Progenitor cell of endocrine pancreas (in vitro differentiated cells): ENCODE data around the gene RSPO4. TPM values are rescaled to one million over a fixed set of nuclear protein-coding genes. Genes with fewer than 3 reads are reported as not detected.

Experiments
- DNase-seq: peaks from one replicate; pipeline ENCODE4 v3.0.0; 2021; ENCODE audit warnings: low spot score; ENCODE audit not compliant: unreplicated experiment
- H3K27ac Mint-ChIP-seq: 2 replicates; pipeline ENCODE4 v1.8.0; 2021; ENCODE audit warnings: mild to moderate bottlenecking, moderate library complexity, mixed read lengths
- H3K27me3 Mint-ChIP-seq: 2 replicates; pipeline ENCODE4 v1.8.0; 2021; ENCODE audit warnings: mixed read lengths
- H3K36me3 Mint-ChIP-seq: 2 replicates; pipeline ENCODE4 v1.8.0; 2022; ENCODE audit warnings: mixed read lengths; ENCODE audit not compliant: insufficient read depth
- H3K4me1 Mint-ChIP-seq: 2 replicates; pipeline ENCODE4 v1.8.0; 2021; ENCODE audit warnings: low read depth, mixed read lengths
- H3K4me3 Mint-ChIP-seq: 2 replicates; pipeline ENCODE4 v1.8.0; 2021; ENCODE audit warnings: low read depth, mild to moderate bottlenecking, moderate library complexity, mixed read lengths
- H3K9me3 Mint-ChIP-seq: 2 replicates; pipeline ENCODE4 v1.8.0; 2021; ENCODE audit warnings: low read depth, mixed read lengths
- total RNA-seq: library from RNA; stranded (reverse); gene quantifications from 2 replicates; pipeline ENCODE4 v1.2.1, GENCODE V29; 2021
- TF ChIP-seq, protein P1 (sequence below): fragments of 200-600 bp; sonication (generic); IDR thresholded peaks from one replicate; pipeline ENCODE4 v1.5.0; 2021; ENCODE audit warnings: antibody characterized with exemption, mild to moderate bottlenecking; ENCODE audit not compliant: unreplicated experiment

RSPO4 gene
- total RNA-seq, 1 donor from 2014 or later, result 1.4 TPM

DNA sequence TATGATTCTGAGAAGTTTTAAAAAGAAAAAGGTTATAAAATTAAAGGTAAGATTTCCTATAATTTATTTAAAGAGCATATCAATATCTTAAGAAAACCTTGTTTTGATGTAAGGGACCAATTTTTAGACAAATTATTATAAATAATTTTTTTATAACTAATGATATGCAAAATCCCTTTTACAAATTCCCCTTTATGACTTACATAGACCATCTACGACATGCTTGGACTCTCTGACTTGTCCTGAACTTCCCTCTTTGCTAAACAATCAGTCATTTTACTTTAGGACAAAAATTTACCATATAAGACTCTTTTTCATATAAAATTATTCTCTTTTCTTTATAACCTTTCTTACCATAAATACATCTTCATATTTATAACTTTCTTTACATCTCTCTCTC is 70.7 kb downstream of the RSPO4 start:
- Mint-ChIP-seq H3K27me3 (peaks cover 4% of the 10 kb centered on the region), H3K4me1 (no peaks in the 10 kb centered on the region), H3K36me3 (no peaks in the 10 kb centered on the region), H3K27ac (no peak overlapping the region), H3K9me3 (peaks cover 18% of the 10 kb centered on the region), H3K4me3 (no peak overlapping the region)
- TF ChIP-seq, protein P1, sequence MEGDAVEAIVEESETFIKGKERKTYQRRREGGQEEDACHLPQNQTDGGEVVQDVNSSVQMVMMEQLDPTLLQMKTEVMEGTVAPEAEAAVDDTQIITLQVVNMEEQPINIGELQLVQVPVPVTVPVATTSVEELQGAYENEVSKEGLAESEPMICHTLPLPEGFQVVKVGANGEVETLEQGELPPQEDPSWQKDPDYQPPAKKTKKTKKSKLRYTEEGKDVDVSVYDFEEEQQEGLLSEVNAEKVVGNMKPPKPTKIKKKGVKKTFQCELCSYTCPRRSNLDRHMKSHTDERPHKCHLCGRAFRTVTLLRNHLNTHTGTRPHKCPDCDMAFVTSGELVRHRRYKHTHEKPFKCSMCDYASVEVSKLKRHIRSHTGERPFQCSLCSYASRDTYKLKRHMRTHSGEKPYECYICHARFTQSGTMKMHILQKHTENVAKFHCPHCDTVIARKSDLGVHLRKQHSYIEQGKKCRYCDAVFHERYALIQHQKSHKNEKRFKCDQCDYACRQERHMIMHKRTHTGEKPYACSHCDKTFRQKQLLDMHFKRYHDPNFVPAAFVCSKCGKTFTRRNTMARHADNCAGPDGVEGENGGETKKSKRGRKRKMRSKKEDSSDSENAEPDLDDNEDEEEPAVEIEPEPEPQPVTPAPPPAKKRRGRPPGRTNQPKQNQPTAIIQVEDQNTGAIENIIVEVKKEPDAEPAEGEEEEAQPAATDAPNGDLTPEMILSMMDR, result no peak
- DNase-seq, result no peak

DNA sequence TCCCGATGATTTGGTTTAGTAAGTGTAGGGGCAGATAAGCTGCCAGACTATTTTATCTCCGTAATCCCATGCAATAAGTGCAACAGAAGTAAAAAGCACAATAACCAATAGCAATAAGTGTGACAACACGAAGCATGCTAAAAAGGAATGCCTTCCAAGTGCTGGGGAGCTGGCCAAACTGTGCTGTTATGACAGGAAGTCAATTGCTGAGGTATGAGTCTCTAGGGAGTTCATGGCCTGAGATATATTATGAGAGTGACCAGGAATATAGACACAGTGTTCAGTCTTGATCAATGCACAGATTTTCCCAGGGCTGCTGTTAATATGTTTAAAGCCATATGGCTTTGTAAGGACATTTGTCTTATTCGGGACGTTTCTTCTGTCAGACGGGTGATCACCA is 75.4 kb downstream of the RSPO4 start:
- H3K4me3 Mint-ChIP-seq, result no peak overlapping the region
- H3K4me1 Mint-ChIP-seq, result no peaks in the 10 kb centered on the region
- no peak overlapping the region for H3K27ac Mint-ChIP-seq
- TF ChIP-seq, protein P1, result no peak
- peaks cover 15% of the 10 kb centered on the region for H3K9me3 Mint-ChIP-seq
- H3K36me3 Mint-ChIP-seq, result no peaks in the 10 kb centered on the region
- no peaks in the 10 kb centered on the region for H3K27me3 Mint-ChIP-seq
- no peak for DNase-seq

DNA sequence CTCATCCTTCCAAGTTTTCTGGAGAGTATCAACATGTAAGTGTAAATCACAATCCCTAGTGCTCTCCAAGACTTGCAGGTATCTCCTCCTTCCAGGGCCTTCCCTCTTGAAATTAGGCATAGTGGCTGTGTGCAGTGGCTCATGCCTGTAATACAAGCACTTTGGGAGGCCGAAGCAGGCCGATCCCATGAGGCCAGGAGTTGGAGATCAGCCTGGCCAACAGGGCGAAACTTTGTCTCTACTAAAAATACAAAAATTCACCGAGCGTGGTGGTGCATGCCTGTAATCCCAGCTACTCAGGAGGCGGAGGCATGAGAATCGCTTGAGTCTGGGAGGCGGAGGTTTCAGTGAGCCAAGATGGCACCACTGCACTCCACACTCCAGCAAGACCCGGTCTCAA is 76.6 kb downstream of the RSPO4 start:
- H3K27me3 Mint-ChIP-seq, result no peaks in the 10 kb centered on the region
- H3K4me1 Mint-ChIP-seq, result no peaks in the 10 kb centered on the region
- no peaks in the 10 kb centered on the region for H3K36me3 Mint-ChIP-seq
- H3K9me3 Mint-ChIP-seq, result peaks cover 6% of the 10 kb centered on the region
- no peak overlapping the region for H3K27ac Mint-ChIP-seq
- TF ChIP-seq, protein P1, result no peak
- no peak for DNase-seq
- H3K4me3 Mint-ChIP-seq, result no peak overlapping the region

DNA sequence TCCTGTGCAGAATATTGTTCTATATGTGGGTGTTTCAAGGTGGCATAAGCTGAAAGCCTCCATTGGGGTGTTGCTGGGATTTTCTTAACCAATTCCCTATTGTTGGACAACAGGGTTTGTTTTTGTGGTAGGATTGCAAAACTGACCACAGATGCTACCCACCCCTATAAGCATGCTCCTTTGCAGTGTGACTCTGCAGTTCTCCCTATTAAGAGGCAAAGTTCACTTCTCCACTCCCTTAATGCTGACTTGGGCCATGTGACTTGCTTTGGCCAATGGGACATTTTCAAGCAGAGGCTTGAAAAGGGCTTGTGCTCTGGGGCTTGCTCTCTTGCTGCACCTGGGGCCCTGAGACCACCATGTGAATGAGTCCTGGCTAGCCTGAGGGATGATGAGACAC is 77.5 kb downstream of the RSPO4 start:
- no peaks in the 10 kb centered on the region for H3K36me3 Mint-ChIP-seq
- TF ChIP-seq, protein P1, result no peak
- no peak overlapping the region for H3K4me3 Mint-ChIP-seq
- peaks cover 5% of the 10 kb centered on the region for H3K9me3 Mint-ChIP-seq
- no peak overlapping the region for H3K27ac Mint-ChIP-seq
- H3K4me1 Mint-ChIP-seq, result no peaks in the 10 kb centered on the region
- H3K27me3 Mint-ChIP-seq, result no peaks in the 10 kb centered on the region
- DNase-seq, result no peak

DNA sequence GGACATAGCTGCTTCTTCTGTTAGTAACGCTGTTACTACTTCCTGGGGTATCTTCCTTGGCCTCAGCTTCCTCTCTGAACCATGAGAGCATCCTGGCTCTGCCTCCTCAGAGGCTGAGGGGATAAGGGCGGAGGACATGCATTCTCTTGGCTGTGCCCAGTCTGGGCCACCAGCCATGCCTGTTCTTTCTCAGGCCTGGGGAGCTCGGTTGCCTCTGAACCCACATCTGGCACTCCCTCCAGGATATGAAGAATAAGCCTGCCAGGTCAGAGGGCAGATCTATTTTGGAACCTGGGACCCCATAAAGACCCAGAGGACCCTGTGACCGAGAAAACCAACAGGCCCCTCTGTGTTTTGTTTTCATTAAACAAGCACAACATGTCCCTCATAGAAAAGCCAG is 79.3 kb downstream of the RSPO4 start:
- Mint-ChIP-seq H3K4me1 (peaks cover 8% of the 10 kb centered on the region), H3K36me3 (no peaks in the 10 kb centered on the region), H3K9me3 (peaks cover 3% of the 10 kb centered on the region), H3K4me3 (no peak overlapping the region), H3K27me3 (no peaks in the 10 kb centered on the region), H3K27ac (no peak overlapping the region)
- DNase-seq, result no peak
- TF ChIP-seq, protein P1, result no peak

DNA sequence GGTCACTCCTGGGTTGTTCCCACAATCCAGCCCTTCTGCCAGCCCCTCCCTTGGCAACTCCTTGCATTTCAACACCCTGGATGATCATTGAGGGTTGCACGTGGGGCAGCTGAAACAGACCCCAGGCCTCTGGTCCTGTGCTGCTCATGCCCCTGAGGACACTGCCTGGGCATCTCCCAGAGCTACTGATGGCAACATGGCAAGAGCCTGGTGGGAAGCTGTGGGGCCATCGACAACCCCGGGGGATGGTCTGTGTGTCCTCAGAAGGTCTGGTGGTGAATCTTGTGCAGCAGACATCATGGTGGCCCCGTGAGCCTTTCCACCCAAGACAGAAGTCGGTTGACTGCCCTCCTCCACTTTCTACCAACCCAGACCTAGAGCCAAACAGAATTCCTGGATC is 81.0 kb downstream of the RSPO4 start:
- Mint-ChIP-seq H3K9me3 (peaks cover 3% of the 10 kb centered on the region), H3K27ac (no peak overlapping the region), H3K4me1 (peaks cover 10% of the 10 kb centered on the region), H3K36me3 (no peaks in the 10 kb centered on the region), H3K4me3 (no peak overlapping the region), H3K27me3 (no peaks in the 10 kb centered on the region)
- TF ChIP-seq, protein P1, result no peak
- DNase-seq, result no peak
